KMS-11 (cell line): Measurements from ENCODE around the gene LRBA.

Source experiments
- H2AFZ ChIP-seq: fragments of 200-600 bp; sonication (generic); 2 replicates; pipeline ENCODE4 v1.6.1; 2016; ENCODE audit warnings: antibody characterized with exemption, mixed run types, low read depth
- H3K27ac ChIP-seq: fragments of 200-600 bp; sonication (generic); 2 replicates; pipeline ENCODE4 v1.6.1; 2016; ENCODE audit warnings: mild to moderate bottlenecking, mixed run types
- H3K27me3 ChIP-seq: fragments of 200-600 bp; sonication (generic); 2 replicates; pipeline ENCODE4 v1.6.1; 2017; ENCODE audit warnings: mild to moderate bottlenecking, low read depth, mixed run types, moderate library complexity; ENCODE audit not compliant: insufficient read depth
- H3K36me3 ChIP-seq: fragments of 200-600 bp; sonication (generic); 2 replicates; pipeline ENCODE4 v1.6.1; 2017; ENCODE audit warnings: mild to moderate bottlenecking, mixed run types; ENCODE audit not compliant: insufficient read depth
- H3K4me1 ChIP-seq: fragments of 200-600 bp; sonication (generic); 2 replicates; pipeline ENCODE4 v1.6.1; 2016; ENCODE audit warnings: mild to moderate bottlenecking, low read depth, mixed run types; ENCODE audit not compliant: poor library complexity, severe bottlenecking
- H3K4me2 ChIP-seq: fragments of 200-600 bp; sonication (generic); 2 replicates; pipeline ENCODE4 v1.7.0; 2016; ENCODE audit warnings: mild to moderate bottlenecking, mixed run types
- H3K4me3 ChIP-seq: fragments of 200-600 bp; sonication (generic); IDR thresholded peaks from 2 replicates; pipeline ENCODE4 v1.6.1; 2017; ENCODE audit warnings: low read depth, low read length, mixed read lengths; ENCODE audit not compliant: insufficient read depth
- H3K79me2 ChIP-seq: fragments of 200-600 bp; sonication (generic); 2 replicates; pipeline ENCODE4 v1.6.1; 2016; ENCODE audit warnings: low read depth, mixed run types; ENCODE audit not compliant: insufficient read depth
- H3K9ac ChIP-seq: fragments of 200-600 bp; sonication (generic); 2 replicates; pipeline ENCODE4 v1.6.1; 2016; ENCODE audit warnings: mild to moderate bottlenecking, mixed run types
- H4K20me1 ChIP-seq: fragments of 200-600 bp; sonication (generic); 2 replicates; pipeline ENCODE4 v1.6.1; 2016; ENCODE audit warnings: mild to moderate bottlenecking, mixed run types; ENCODE audit not compliant: insufficient read depth
- TF ChIP-seq, protein P1 (sequence below): fragments of 200-600 bp; sonication (generic); conservative IDR thresholded peaks from 2 replicates; pipeline ENCODE4 v1.6.1; 2017; ENCODE audit warnings: low read depth, mild to moderate bottlenecking, antibody characterized with exemption, low read length, moderate library complexity, mixed read lengths

Gene LRBA

DNA sequence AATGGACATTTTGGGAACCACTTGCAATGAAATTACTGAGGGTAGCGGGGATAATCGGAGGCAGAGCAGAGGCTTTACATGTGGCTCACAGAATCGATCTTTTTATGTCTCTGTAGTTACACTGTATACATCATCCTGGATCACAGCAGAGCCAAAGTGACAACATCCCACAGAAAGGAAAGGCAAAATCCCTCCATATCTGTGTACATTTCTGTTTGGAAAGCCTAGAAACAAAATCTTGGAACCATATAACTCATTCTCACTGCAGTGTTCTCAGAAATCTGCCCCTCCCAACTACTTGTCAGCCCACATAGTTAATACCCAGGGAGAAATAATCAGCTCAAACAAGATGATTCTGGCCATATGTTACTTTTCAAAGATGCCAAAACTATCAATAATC lies 725.2 kb downstream of the LRBA start:
- Histone ChIP-seq H3K4me3 (no peak overlapping the region), H3K4me2 (no peak overlapping the region), H3K27me3 (no peaks in the 10 kb centered on the region), H3K79me2 (no peaks in the 10 kb centered on the region), H4K20me1 (no peaks in the 10 kb centered on the region), H3K36me3 (no peaks in the 10 kb centered on the region), H3K9ac (no peak overlapping the region), H3K27ac (no peak overlapping the region), H3K4me1 (no peaks in the 10 kb centered on the region), H2AFZ (no peak overlapping the region)
- TF ChIP-seq, protein P1, sequence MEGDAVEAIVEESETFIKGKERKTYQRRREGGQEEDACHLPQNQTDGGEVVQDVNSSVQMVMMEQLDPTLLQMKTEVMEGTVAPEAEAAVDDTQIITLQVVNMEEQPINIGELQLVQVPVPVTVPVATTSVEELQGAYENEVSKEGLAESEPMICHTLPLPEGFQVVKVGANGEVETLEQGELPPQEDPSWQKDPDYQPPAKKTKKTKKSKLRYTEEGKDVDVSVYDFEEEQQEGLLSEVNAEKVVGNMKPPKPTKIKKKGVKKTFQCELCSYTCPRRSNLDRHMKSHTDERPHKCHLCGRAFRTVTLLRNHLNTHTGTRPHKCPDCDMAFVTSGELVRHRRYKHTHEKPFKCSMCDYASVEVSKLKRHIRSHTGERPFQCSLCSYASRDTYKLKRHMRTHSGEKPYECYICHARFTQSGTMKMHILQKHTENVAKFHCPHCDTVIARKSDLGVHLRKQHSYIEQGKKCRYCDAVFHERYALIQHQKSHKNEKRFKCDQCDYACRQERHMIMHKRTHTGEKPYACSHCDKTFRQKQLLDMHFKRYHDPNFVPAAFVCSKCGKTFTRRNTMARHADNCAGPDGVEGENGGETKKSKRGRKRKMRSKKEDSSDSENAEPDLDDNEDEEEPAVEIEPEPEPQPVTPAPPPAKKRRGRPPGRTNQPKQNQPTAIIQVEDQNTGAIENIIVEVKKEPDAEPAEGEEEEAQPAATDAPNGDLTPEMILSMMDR, result no peak

DNA sequence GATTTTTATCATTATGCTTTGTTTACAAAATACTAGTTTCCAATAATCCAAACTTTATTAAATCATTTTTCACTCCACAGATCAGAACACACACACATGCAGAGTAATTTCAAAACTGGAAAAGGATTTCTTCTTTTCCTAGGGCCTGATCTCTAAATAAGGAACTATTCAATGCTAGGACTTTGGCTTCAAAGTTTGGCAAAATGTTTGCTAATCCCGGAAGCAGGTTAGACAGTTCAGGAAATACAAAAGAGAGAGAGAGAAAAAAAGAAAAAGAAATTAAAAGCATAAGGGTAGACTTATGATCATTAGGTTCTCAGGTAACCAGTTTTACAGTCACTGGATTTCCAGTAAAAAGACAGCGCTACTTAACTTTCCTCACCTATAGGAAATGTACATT lies 725.9 kb downstream of the LRBA start:
- H3K4me1 ChIP-seq, result no peaks in the 10 kb centered on the region
- H3K79me2 ChIP-seq, result no peaks in the 10 kb centered on the region
- H3K9ac ChIP-seq, result no peak overlapping the region
- H3K4me3 ChIP-seq, result no peak overlapping the region
- no peaks in the 10 kb centered on the region for H3K36me3 ChIP-seq
- TF ChIP-seq, protein P1, result no peak
- H3K27me3 ChIP-seq, result no peaks in the 10 kb centered on the region
- no peak overlapping the region for H3K27ac ChIP-seq
- H2AFZ ChIP-seq, result no peak overlapping the region
- H4K20me1 ChIP-seq, result no peaks in the 10 kb centered on the region
- no peak overlapping the region for H3K4me2 ChIP-seq

DNA sequence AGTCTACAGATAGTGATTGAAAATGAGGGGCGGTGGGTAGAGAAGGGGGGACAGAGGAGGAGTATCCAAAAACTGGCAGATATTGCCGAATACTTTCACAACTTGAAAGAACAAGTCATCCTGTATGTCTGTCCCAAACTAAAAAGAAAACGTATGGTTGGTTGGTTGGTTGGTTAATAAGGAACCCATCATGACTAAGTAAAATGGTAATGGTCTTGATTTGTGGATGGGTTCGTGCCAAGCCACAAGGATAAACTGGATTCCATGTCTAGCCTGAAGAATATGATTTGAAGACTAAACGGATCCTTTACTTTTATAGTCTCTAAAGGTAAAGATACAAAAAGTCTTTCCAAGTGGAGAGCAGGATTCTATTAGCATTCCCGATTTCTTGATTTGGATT lies 728.4 kb downstream of the LRBA start:
- Histone ChIP-seq H3K4me2 (no peak overlapping the region), H3K27me3 (no peaks in the 10 kb centered on the region), H3K9ac (no peak overlapping the region), H2AFZ (no peak overlapping the region), H3K79me2 (no peaks in the 10 kb centered on the region), H3K4me3 (no peak overlapping the region), H3K36me3 (no peaks in the 10 kb centered on the region), H3K27ac (no peak overlapping the region), H3K4me1 (no peaks in the 10 kb centered on the region), H4K20me1 (no peaks in the 10 kb centered on the region)
- TF ChIP-seq, protein P1, result no peak

DNA sequence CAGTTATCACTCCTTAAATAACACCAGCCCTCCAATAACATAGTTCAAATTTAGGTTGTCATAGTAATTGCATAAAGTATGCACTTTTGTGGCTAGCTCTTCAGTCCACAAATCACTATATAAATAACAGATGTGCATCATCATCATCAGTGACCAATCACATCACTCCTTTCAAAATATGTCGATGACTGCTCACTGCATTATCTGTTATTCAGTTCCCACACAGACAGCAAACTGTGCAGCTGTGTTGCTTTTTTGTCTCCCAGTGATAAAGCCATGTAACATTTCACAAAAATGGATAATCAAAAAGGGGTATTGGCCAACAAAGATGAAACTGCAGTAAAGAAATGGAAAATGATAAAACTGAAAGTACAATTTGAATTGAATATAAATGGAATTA lies 731.4 kb downstream of the LRBA start:
- no peak overlapping the region for H3K4me2 ChIP-seq
- no peaks in the 10 kb centered on the region for H4K20me1 ChIP-seq
- no peaks in the 10 kb centered on the region for H3K27me3 ChIP-seq
- no peak overlapping the region for H3K4me3 ChIP-seq
- no peak overlapping the region for H2AFZ ChIP-seq
- H3K79me2 ChIP-seq, result no peaks in the 10 kb centered on the region
- no peaks in the 10 kb centered on the region for H3K4me1 ChIP-seq
- H3K9ac ChIP-seq, result no peak overlapping the region
- no peak overlapping the region for H3K27ac ChIP-seq
- TF ChIP-seq, protein P1, result no peak
- H3K36me3 ChIP-seq, result no peaks in the 10 kb centered on the region

DNA sequence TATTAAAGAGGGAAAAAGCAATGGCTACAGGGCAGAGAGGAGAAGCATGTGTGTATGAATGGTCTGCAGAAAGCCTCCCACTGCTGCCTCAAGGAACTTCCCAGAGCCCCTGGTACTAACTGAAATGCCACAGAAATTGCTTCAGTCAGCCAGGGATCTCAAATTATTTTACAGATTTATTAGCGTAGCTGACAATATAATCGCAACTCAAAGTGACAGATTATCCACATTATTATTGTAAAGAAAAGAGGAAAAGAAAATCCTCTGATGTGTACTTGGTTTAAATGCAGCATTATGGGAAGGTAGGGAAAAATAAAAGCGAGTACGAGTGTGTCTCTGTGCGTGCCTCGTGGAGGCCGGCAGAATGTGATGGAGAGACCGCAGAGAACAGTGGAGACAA lies 734.1 kb downstream of the LRBA start:
- TF ChIP-seq, protein P1, result no peak
- no peak overlapping the region for H3K4me2 ChIP-seq
- H3K4me1 ChIP-seq, result no peaks in the 10 kb centered on the region
- no peak overlapping the region for H3K4me3 ChIP-seq
- no peak overlapping the region for H3K9ac ChIP-seq
- H3K36me3 ChIP-seq, result no peaks in the 10 kb centered on the region
- no peaks in the 10 kb centered on the region for H4K20me1 ChIP-seq
- H3K27ac ChIP-seq, result no peak overlapping the region
- no peaks in the 10 kb centered on the region for H3K27me3 ChIP-seq
- H3K79me2 ChIP-seq, result no peaks in the 10 kb centered on the region
- no peak overlapping the region for H2AFZ ChIP-seq
